HAP-1 (cell line): ENCODE results near the gene ZNF512B.
"Not testable (repeated sequence)": the region's sequence is repeated elsewhere in the genome, so short reads cannot be mapped to it uniquely, and the experiment has no call there.

Source experiments
- DNase-seq, 2 experiments: peaks; one replicate each; pipeline ENCODE4 v3.0.0-alpha.2; 2016 to 2020; ENCODE audit warnings: low spot score in 2 of 2
- H3K27me3 ChIP-seq: fragments of 250-450 bp; sonication (Bioruptor Pico); 2 replicates; pipeline ENCODE4 v1.5.1; 2020; ENCODE audit warnings: low read depth, mild to moderate bottlenecking, moderate library complexity
- H3K36me3 ChIP-seq: fragments of 250-450 bp; sonication (Bioruptor Pico); replicated peaks from 2 replicates; pipeline ENCODE4 v1.5.1; 2020; ENCODE audit warnings: mild to moderate bottlenecking
- H3K4me1 ChIP-seq: fragments of 250-450 bp; sonication (Bioruptor Pico); 2 replicates; pipeline ENCODE4 v1.5.1; 2020; ENCODE audit warnings: mild to moderate bottlenecking
- H3K4me3 ChIP-seq: fragments of 250-450 bp; sonication (Bioruptor Pico); 2 replicates; pipeline ENCODE4 v1.5.1; 2020; ENCODE audit warnings: mild to moderate bottlenecking, moderate library complexity
- H3K9me3 ChIP-seq: fragments of 250-450 bp; sonication (Bioruptor Pico); 2 replicates; pipeline ENCODE4 v1.5.1; 2020; ENCODE audit warnings: mild to moderate bottlenecking, moderate library complexity
- in situ Hi-C: fragments of 300-500 bp; cut with MboI; formaldehyde crosslinking; loops from 3 replicates; pipeline ENCODE4 v1.14.3; 2020; ENCODE audit warnings: low sequenced_read_pairs, inconsistent platforms, mixed read lengths

The ZNF512B gene

DNA sequence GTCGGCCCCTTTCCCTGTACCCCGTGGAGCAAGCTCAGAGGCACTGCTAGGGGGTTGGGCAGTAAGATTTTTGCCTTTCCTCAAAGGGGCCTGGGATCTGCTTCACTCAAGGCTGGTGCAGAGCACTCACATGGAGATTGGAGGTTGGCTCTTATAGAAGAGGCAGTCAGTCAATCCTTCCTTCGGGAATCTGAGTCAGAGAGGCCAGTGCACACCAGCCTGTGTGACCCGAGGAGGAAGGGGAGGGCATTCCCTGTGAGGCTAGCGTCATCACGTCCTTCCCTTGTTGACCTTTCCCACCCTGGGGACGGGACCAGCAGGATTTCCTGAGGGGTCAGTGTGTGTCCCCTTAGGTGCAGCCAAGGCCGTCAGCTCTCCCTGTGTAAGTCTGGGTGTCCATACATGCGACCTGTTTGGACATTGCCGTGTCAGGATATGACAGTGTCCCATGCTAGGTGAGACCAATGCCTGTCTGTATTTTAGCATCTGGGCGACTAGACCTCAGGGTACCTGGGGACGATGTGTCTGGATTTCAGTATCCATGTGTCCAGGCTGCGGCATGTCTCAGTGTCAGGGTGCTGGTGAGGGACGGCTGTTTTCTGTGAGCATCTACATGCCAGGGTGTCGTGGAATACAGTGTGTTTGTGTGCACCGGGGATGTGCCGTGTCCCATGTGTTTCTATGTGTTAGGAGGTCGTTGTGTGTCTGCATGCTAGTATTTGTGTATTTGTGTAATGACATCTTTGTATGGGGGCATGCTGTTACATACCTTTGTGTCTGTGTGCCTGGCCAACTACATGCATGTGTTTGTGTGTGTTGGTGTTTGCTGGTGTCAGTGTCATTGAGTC, 2.8 kb upstream of the ZNF512B start:
- Histone ChIP-seq H3K36me3 (peaks cover 10% of the 10 kb centered on the region), H3K9me3 (no peaks in the 10 kb centered on the region), H3K27me3 (no peaks in the 10 kb centered on the region), H3K4me3 (no peak overlapping the region), H3K4me1 (peaks cover 7% of the 10 kb centered on the region)
- in situ Hi-C loops, result no loop called here
- peak in 1 of 2 experiments; percentile 9 for DNase-seq

DNA sequence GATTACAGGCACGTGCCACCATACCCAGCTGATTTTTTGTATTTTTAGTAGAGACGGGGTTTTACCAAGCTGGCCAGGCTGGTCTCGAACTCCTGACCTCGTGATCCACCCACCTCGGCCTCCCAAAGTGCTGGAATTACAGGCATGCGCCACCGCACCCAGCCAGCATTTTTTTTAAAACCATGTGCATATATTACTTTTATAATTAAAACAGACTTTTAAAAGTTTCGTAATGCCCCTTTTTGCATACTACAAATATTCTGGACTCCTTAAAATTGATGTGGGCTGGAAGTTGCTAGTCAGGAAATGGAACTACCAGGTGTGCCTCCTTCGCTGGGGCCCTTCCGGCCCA, 2.2 kb upstream of the ZNF512B start:
- H3K4me1 ChIP-seq, result not testable (repeated sequence)

GRCh38 chr20:63970714-63971431, 1.1 kb upstream of the ZNF512B start:
- no peak overlapping the region for H3K4me3 ChIP-seq
- DNase-seq, result no peak
- peaks cover 26% of the 10 kb centered on the region for H3K36me3 ChIP-seq
- H3K4me1 ChIP-seq, result peaks cover 7% of the 10 kb centered on the region
- no peaks in the 10 kb centered on the region for H3K27me3 ChIP-seq
- in situ Hi-C loops, result no loop called here
- H3K9me3 ChIP-seq, result peaks cover 4% of the 10 kb centered on the region

More for the DNA sequence above, 2.2 kb upstream of the ZNF512B start:
- H3K36me3 ChIP-seq, result peaks cover 16% of the 10 kb centered on the region
- H3K9me3 ChIP-seq, in situ Hi-C loops, DNase-seq, H3K4me3 ChIP-seq, H3K27me3 ChIP-seq: not testable (repeated sequence)

- in situ Hi-C loops, result no loop called here
- peaks cover 4% of the 10 kb centered on the region for H3K9me3 ChIP-seq
- peaks cover 30% of the 10 kb centered on the region for H3K36me3 ChIP-seq
- H3K4me3 ChIP-seq, result peak overlapping the region; percentile 45
- no peaks in the 10 kb centered on the region for H3K27me3 ChIP-seq
- H3K4me1 ChIP-seq, result peaks cover 7% of the 10 kb centered on the region
- DNase-seq, result peak in 1 of 2 experiments; percentile 43
These were observed 586 bp downstream of the ZNF512B start for GRCh38 chr20:63968928-63969760.

DNA sequence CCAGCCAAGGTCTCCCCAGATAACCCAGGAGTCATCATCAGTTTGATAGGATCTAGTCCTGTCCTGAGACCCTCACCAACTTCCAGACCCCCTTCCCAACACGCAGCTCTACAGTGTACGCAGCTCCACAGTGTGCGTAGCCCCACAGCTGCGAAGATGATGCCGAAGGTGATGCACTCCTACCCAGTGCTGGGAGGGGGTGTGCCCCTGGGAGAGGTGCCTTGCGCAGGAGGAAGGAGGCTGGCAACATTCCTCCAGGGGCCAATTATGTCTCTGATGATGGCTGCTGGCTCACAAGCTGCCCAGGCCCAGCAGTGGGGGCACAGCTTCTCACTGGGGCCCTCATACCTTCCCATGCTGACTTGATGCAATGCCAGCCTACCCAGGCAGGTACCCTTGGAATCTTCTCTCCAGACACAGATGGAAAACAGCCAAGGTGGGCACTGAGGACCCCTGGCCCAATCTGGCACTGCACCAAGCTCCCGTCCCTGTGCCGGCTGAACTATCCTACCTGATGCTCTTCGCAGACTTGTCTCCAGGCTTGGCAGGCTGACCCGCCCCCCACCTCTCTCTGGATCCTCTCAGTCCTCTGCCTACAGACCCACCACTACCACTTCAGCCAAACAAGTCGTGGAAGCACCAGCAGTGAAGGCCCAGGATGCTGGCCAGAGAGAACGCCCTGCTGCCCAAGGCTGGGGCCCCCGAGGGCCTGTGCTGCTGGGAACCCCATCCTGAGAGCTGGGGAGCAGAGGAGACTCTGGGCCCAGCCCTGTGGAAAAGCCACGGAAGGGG, 1.4 kb downstream of the ZNF512B start:
- peak overlapping the region; percentile 45 for H3K4me3 ChIP-seq
- H3K36me3 ChIP-seq, result peaks cover 38% of the 10 kb centered on the region
- in situ Hi-C loops, result no loop called here

GRCh38 chr20:63967330-63968135, 2.2 kb downstream of the ZNF512B start:
- Histone ChIP-seq H3K4me3 (no peak overlapping the region), H3K4me1 (peaks cover 3% of the 10 kb centered on the region; the same call in 1 of the 2 replicates), H3K9me3 (peaks cover 4% of the 10 kb centered on the region), H3K36me3 (peaks cover 46% of the 10 kb centered on the region), H3K27me3 (no peaks in the 10 kb centered on the region)
- no peak for DNase-seq
- in situ Hi-C loops, result no loop called here

More for the DNA sequence above, 1.4 kb downstream of the ZNF512B start:
- Histone ChIP-seq H3K9me3 (peaks cover 4% of the 10 kb centered on the region), H3K27me3 (no peaks in the 10 kb centered on the region), H3K4me1 (peaks cover 3% of the 10 kb centered on the region)
- DNase-seq, result peak in 1 of 2 experiments; percentile 8

GRCh38 chr20:63966944-63967322, 2.8 kb downstream of the ZNF512B start:
- Histone ChIP-seq H3K36me3 (peaks cover 52% of the 10 kb centered on the region), H3K4me3 (no peak overlapping the region), H3K27me3 (no peaks in the 10 kb centered on the region), H3K4me1 (peaks cover 3% of the 10 kb centered on the region; the same call in 1 of the 2 replicates), H3K9me3 (peaks cover 4% of the 10 kb centered on the region)
- in situ Hi-C loops, result no loop called here
- DNase-seq, result no peak

- peaks cover 3% of the 10 kb centered on the region; the same call in 1 of the 2 replicates for H3K4me1 ChIP-seq
- no peak overlapping the region for H3K4me3 ChIP-seq
- DNase-seq, result no peak
- no peaks in the 10 kb centered on the region for H3K27me3 ChIP-seq
- in situ Hi-C loops, result no loop called here
- peaks cover 58% of the 10 kb centered on the region for H3K36me3 ChIP-seq
- H3K9me3 ChIP-seq, result peaks cover 4% of the 10 kb centered on the region
These were observed 3.4 kb downstream of the ZNF512B start for GRCh38 chr20:63966172-63966943.

- Histone ChIP-seq H3K36me3 (peaks cover 66% of the 10 kb centered on the region), H3K4me1 (peaks cover 3% of the 10 kb centered on the region; the same call in 1 of the 2 replicates), H3K9me3 (peaks cover 4% of the 10 kb centered on the region), H3K4me3 (no peak overlapping the region), H3K27me3 (no peaks in the 10 kb centered on the region)
- in situ Hi-C loops, result no loop called here
- DNase-seq, result no peak
These were observed 5.3 kb downstream of the ZNF512B start for GRCh38 chr20:63964412-63964811.

- in situ Hi-C loops, result no loop called here
- Histone ChIP-seq H3K4me3 (no peak overlapping the region), H3K27me3 (no peaks in the 10 kb centered on the region), H3K36me3 (peaks cover 72% of the 10 kb centered on the region), H3K9me3 (peaks cover 4% of the 10 kb centered on the region), H3K4me1 (peaks cover 2% of the 10 kb centered on the region; the same call in 1 of the 2 replicates)
- DNase-seq, result no peak
These were observed 5.9 kb downstream of the ZNF512B start for GRCh38 chr20:63963784-63964301.

GRCh38 chr20:63963348-63963741, 6.4 kb downstream of the ZNF512B start:
- no peaks in the 10 kb centered on the region for H3K27me3 ChIP-seq
- H3K4me1 ChIP-seq, result no peaks in the 10 kb centered on the region
- H3K4me3 ChIP-seq, result no peak overlapping the region
- H3K36me3 ChIP-seq, result peaks cover 70% of the 10 kb centered on the region
- DNase-seq, result no peak
- in situ Hi-C loops, result no loop called here
- H3K9me3 ChIP-seq, result peaks cover 4% of the 10 kb centered on the region
